GM19193 (cell line): ENCODE measurements around the gene HES4.

Experiments
- POLR2A ChIP-seq: IDR thresholded peaks from 4 replicates; pipeline ENCODE4 v1.6.1; 2011; ENCODE audit not compliant: insufficient read depth, insufficient read length; ENCODE audit errors: extremely low read depth

The HES4 gene

GRCh38 chr1:999725-1000356 is at the start of gene HES4:
TSS of gene HES4 (minus strand) at chr1:1000097. CDS start at chr1:999973, 124 bp downstream.
- no peak for TF ChIP-seq POLR2A

GRCh38 chr1:1048765-1049164 is 48.9 kb upstream of the HES4 start:
- TF ChIP-seq POLR2A, result no peak

- TF ChIP-seq POLR2A, result no peak
Observed at GRCh38 chr1:1047963-1048362, 48.1 kb upstream of the HES4 start.

GRCh38 chr1:1047407-1047806 is 47.5 kb upstream of the HES4 start:
- TF ChIP-seq POLR2A, result no peak

GRCh38 chr1:1046767-1047166 is 46.9 kb upstream of the HES4 start:
- TF ChIP-seq POLR2A, result no peak

GRCh38 chr1:1046243-1046642 is 46.3 kb upstream of the HES4 start:
- no peak for TF ChIP-seq POLR2A

- TF ChIP-seq POLR2A, result no peak
Observed at GRCh38 chr1:1045129-1045528, 45.2 kb upstream of the HES4 start.

GRCh38 chr1:1044455-1045078 is 44.7 kb upstream of the HES4 start:
- no peak for TF ChIP-seq POLR2A

- TF ChIP-seq POLR2A, result no peak
Observed at GRCh38 chr1:1043921-1044320, 44.0 kb upstream of the HES4 start.

GRCh38 chr1:1043411-1043810 is 43.5 kb upstream of the HES4 start:
- TF ChIP-seq POLR2A, result no peak

- no peak for TF ChIP-seq POLR2A
Observed at GRCh38 chr1:1042835-1043234, 42.9 kb upstream of the HES4 start.

GRCh38 chr1:1041873-1042272 is 42.0 kb upstream of the HES4 start:
- no peak for TF ChIP-seq POLR2A

- no peak for TF ChIP-seq POLR2A
Observed at GRCh38 chr1:1041092-1041523, 41.2 kb upstream of the HES4 start.

GRCh38 chr1:1040004-1040991 is 40.4 kb upstream of the HES4 start:
- TF ChIP-seq POLR2A, result no peak

- no peak for TF ChIP-seq POLR2A
Observed at GRCh38 chr1:1039145-1039910, 39.4 kb upstream of the HES4 start.
